AG04449 (cell line): ENCODE results near the gene UNC13C.

ENCODE experiments used
- CTCF ChIA-PET: fragments of 350-600 bp; formaldehyde crosslinking; extraction: SDS; loops from one replicate; lab custom pipeline; 2021; ENCODE audit warnings: antibody characterized with exemption; lab: Yijun Ruan, JAX
- POLR2A ChIA-PET: fragments of 400-600, 350-600 bp; formaldehyde crosslinking; extraction: SDS; loops from one replicate; lab custom pipeline; 2020; ENCODE audit warnings: antibody characterized with exemption, inconsistent platforms; lab: Yijun Ruan, JAX
- DNase-seq: peaks from one replicate; pipeline ENCODE4 v3.0.0-alpha.2; 2010; ENCODE audit warnings: low read depth, low spot score
- H3K4me3 ChIP-seq: 2 replicates; pipeline ENCODE4 v1.5.1; 2011; ENCODE audit warnings: low read depth, mild to moderate bottlenecking, control low read depth, low read length
- CTCF ChIP-seq: IDR thresholded peaks from one replicate; pipeline ENCODE4 v1.5.1; 2011; ENCODE audit warnings: mild to moderate bottlenecking, moderate library complexity, low read length, control low read depth, inconsistent platforms; ENCODE audit not compliant: insufficient read depth; ENCODE audit errors: missing control alignments

Gene UNC13C

DNA sequence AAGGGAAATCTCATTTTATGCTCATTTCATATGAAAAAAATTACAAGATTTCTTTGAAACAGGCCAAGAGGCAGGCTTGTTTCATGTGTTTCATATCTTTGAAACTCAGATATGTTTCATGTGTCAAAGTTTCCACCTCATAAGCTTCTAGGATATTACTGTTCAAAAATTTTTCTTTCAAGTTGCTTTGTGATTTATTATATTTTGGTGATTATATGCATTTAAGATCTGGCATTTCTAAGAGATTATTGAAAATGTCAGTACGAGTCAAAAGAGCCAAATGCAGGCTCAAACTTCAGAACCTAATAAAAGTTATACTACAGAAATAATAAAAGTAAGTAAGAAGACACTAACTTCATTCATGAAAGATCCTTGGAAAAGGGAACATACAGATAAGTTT is 590.1 kb downstream of the UNC13C start:
- no peak for DNase-seq
- no peak overlapping the region for H3K4me3 ChIP-seq
- POLR2A ChIA-PET, result no interaction called here
- CTCF ChIA-PET, result no interaction called here
- no peak for TF ChIP-seq CTCF

- ChIA-PET CTCF (no interaction called here), POLR2A (no interaction called here)
- no peak overlapping the region for H3K4me3 ChIP-seq
- no peak for DNase-seq
- no peak for TF ChIP-seq CTCF
Observed at GRCh38 chr15:54571576-54571975, 593.3 kb downstream of the UNC13C start.

GRCh38 chr15:54575586-54575985 is 597.3 kb downstream of the UNC13C start:
- TF ChIP-seq CTCF, result no peak
- ChIA-PET POLR2A (no interaction called here), CTCF (no interaction called here)
- no peak for DNase-seq
- no peak overlapping the region for H3K4me3 ChIP-seq

DNA sequence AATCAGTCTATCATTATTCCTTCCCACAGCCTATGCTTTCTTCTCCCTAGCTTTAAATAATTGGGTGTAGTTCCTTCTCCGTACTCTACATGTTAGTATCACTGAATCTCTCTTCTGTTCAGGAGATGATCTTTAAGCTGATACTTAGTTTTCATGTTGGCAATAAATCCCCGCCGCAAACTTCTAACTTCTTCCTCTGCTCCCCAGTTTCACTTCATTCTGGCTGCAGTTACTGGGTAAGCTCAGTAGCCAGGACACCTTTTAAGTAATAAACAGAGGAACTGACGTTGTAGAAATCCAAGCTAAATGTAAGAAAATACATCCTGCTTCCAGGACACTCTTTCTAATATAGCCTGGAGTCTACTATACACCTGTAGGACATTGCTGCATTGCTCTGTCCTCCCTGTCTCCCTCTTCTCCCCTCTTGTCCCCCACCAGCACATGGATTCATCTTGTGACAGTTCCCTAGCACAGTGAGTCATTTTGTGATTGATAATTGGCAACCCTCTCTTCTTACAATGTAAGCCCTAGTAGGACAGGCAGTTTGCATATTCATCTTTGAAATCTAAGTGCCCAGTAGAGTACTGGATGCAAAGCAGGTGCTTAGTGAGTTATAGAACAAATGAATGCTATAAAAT is 598.2 kb downstream of the UNC13C start:
- POLR2A ChIA-PET, result no interaction called here
- CTCF ChIA-PET, result no interaction called here
- no peak for DNase-seq
- TF ChIP-seq CTCF, result no peak
- no peak overlapping the region for H3K4me3 ChIP-seq

GRCh38 chr15:54577476-54578250 is 599.4 kb downstream of the UNC13C start:
- ChIA-PET POLR2A (no interaction called here), CTCF (no interaction called here)
- TF ChIP-seq CTCF, result no peak
- DNase-seq, result no peak
- no peak overlapping the region for H3K4me3 ChIP-seq

DNA sequence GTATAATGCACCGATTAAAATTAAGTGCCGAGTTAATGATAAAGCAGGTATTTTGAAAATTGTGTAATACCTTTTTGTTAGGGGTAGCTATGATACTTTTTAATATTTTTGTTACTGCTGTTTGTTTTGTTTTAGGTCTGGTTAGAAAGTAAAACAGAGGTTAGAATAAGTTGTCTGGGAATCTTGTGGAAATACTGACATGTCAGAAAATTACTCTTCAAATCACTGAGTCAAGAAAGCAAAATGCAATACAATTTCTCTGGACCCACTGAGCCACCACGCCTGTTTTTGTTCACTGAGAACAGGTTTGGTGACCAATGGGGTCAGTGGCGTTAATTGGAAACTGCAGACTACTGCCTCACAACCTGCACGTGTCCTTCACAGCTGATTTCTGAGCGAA is 601.6 kb downstream of the UNC13C start:
- DNase-seq, result no peak
- TF ChIP-seq CTCF, result no peak
- H3K4me3 ChIP-seq, result no peak overlapping the region
- ChIA-PET POLR2A (no interaction called here), CTCF (no interaction called here)
